ENCODE measurements around the gene EFNA4.

Gene EFNA4

GRCh38 chr1:155060736-155061135, 2.8 kb upstream of the EFNA4 start:
- peaks cover 0 to 50% of the 10 kb centered on the region in 2 experiments; a peak in 1 of 3 replicates for H3K36me3 ChIP-seq (ENCODE audit: control insufficient read depth in 2 of 2, insufficient read depth in 1 of 2, low read length in 2 of 2)
- no peaks in the 10 kb centered on the region; the same call in none of the 2 replicates for H3K4me1 ChIP-seq (ENCODE audit: control insufficient read depth, insufficient read depth, low read length)
- H3K9me3 ChIP-seq (ENCODE audit: control insufficient read depth, insufficient read depth, low read depth, low read length) = no peaks in the 10 kb centered on the region
- no peak overlapping the region for H3K27ac ChIP-seq (ENCODE audit: extremely low read depth, low read depth, low read length)
- TF ChIP-seq MZF1 (tag by site-specific recombination; IDR thresholded peaks at IDR 0.05; ENCODE audit: borderline replicate concordance) = no peak
- TF ChIP-seq GLIS2 (tag by site-specific recombination; IDR thresholded peaks at IDR 0.05) = peak; percentile 43
- ChIA-PET CTCF (interaction anchor here (0.6 to 10.9 kb wide), 19 partner anchors 9 to 582 kb away, joined by 3 to 117 read pairs (median 4); partner anchors contain the start of genes ADAM15, EFNA3 and SHC1), POLR2A (interaction anchor here (1.3 to 1.7 kb wide), 4 partner anchors 10 to 105 kb away, joined by 3 to 7 read pairs (median 4); partner anchors contain the start of genes ADAM15 and PBXIP1)
- H3K4me3 ChIP-seq (ENCODE audit: low read depth, low read length) = no peak overlapping the region

GRCh38 chr1:155061381-155062150, 2.0 kb upstream of the EFNA4 start:
- Histone ChIP-seq H3K36me3 (ENCODE audit: control insufficient read depth in 2 of 2, insufficient read depth in 1 of 2, low read length in 2 of 2) (peaks cover 0 to 41% of the 10 kb centered on the region in 2 experiments; a peak in 1 of 3 replicates), H3K9me3 (ENCODE audit: control insufficient read depth, insufficient read depth, low read depth, low read length) (no peaks in the 10 kb centered on the region), H3K4me1 (ENCODE audit: control insufficient read depth, insufficient read depth, low read length) (no peaks in the 10 kb centered on the region; the same call in none of the 2 replicates), H3K27ac (ENCODE audit: extremely low read depth, low read depth, low read length) (no peak overlapping the region), H3K4me3 (ENCODE audit: low read depth, low read length) (no peak overlapping the region)
- ChIA-PET POLR2A (interaction anchor here (0.5 to 1.7 kb wide), 8 partner anchors 9 to 134 kb away, joined by 3 to 7 read pairs (median 4); partner anchors contain the start of genes ADAM15, KRTCAP2 and PBXIP1), CTCF (interaction anchor here (0.5 to 10.9 kb wide), 43 partner anchors 9 to 1068 kb away, joined by 3 to 117 read pairs (median 4); partner anchors contain the start of genes ADAM15, EFNA3, KRTCAP2 and PBXIP1)
- TF ChIP-seq EGR2 (tag by site-specific recombination; IDR thresholded peaks at IDR 0.05; ENCODE audit: low read depth) (no peak), ZNF221 (tag by site-specific recombination; IDR thresholded peaks at IDR 0.05; ENCODE audit: borderline replicate concordance) (no peak), ZNF26 (tag by site-specific recombination; IDR thresholded peaks at IDR 0.05) (no peak), ZFP3 (tag by site-specific recombination; IDR thresholded peaks at IDR 0.05; ENCODE audit: low read depth) (no peak), RBAK (tag by site-specific recombination; IDR thresholded peaks at IDR 0.05) (no peak), ZNF596 (tag by site-specific recombination; IDR thresholded peaks at IDR 0.05) (no peak), ZNF629 (tag by site-specific recombination; IDR thresholded peaks at IDR 0.05) (peak; percentile 52), ZNF214 (tag by site-specific recombination; IDR thresholded peaks at IDR 0.05; ENCODE audit: borderline replicate concordance) (no peak), GLI2 (tag by site-specific recombination; IDR thresholded peaks at IDR 0.05; ENCODE audit: borderline replicate concordance, low read depth) (no peak), FEZF1 (tag by site-specific recombination; IDR thresholded peaks at IDR 0.05) (no peak), ZNF175 (tag by site-specific recombination; IDR thresholded peaks at IDR 0.05) (no peak), ZNF302 (tag by site-specific recombination; IDR thresholded peaks at IDR 0.05; ENCODE audit: low read depth) (no peak), ZNF211 (tag by site-specific recombination; IDR thresholded peaks at IDR 0.05; ENCODE audit: low read depth) (no peak), ZNF707 (tag by site-specific recombination; IDR thresholded peaks at IDR 0.05) (no peak), HOXA7 (CRISPR knock-in tag; IDR thresholded peaks at IDR 0.05; ENCODE audit: borderline replicate concordance) (no peak), REST (tag by site-specific recombination; IDR thresholded peaks at IDR 0.05) (no peak), ZEB2 (tag by site-specific recombination; IDR thresholded peaks at IDR 0.05) (0 out of 2 replicates have a peak, but pooled peaks have one; percentile 62), AEBP2 (tag by site-specific recombination; IDR thresholded peaks at IDR 0.05; ENCODE audit: borderline replicate concordance) (no peak), ZNF624 (tag by site-specific recombination; IDR thresholded peaks at IDR 0.05) (no peak), ZFP41 (tag by site-specific recombination; IDR thresholded peaks at IDR 0.05; ENCODE audit: borderline replicate concordance) (no peak), ZBTB17 (tag by site-specific recombination; IDR thresholded peaks at IDR 0.05) (peak; percentile 76), ZNF513 (tag by site-specific recombination; IDR thresholded peaks at IDR 0.05) (no peak), WT1 (tag by site-specific recombination; IDR thresholded peaks at IDR 0.05) (no peak; the same call in 1 of the 2 replicates), ZNF350 (tag by site-specific recombination; IDR thresholded peaks at IDR 0.05) (no peak)
